Measurements from ENCODE around the gene GPNMB.
"Not testable (repeated sequence)": the region's sequence is repeated elsewhere in the genome, so short reads cannot be mapped to it uniquely, and the experiment has no call there.

Gene GPNMB

GRCh38 chr7:23306936-23307521 is 60.5 kb downstream of the GPNMB start:
- DNase-seq (ENCODE audit: low read depth) = no peak

- DNase-seq (ENCODE audit: low read depth) = no peak
Measured at GRCh38 chr7:23308754-23309153, 62.2 kb downstream of the GPNMB start.

GRCh38 chr7:23312141-23312540 is 65.6 kb downstream of the GPNMB start:
- not testable (repeated sequence) for DNase-seq (ENCODE audit: low read depth)

DNA sequence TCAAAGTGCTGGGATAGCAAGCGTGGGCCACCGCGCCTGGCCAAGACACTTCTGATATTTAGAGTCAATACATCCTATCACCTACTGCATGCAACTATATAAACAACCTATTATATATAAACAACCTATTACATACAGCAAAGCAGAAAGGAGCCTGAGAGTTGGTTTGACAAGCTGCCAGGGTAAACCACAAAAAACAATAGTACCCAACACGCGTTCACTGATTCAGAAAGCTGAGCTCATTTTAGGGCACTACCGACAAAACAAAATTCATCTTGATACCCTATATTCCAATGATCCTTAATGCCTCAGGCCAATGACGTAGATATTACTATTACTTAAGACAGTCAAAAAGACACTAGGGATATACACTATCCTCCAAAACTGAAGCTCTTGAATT is 68.8 kb downstream of the GPNMB start:
- DNase-seq (ENCODE audit: low read depth) = no peak

Measured in fibroblast of gingiva (primary cell).